HEK293 (cell line): ENCODE data around the gene ZNF451.

Source experiments
- CTCF ChIA-PET: fragments of 350-600 bp; formaldehyde crosslinking; extraction: SDS; loops from one replicate; lab custom pipeline; 2021; ENCODE audit warnings: antibody characterized with exemption; lab: Yijun Ruan, JAX
- POLR2A ChIA-PET: fragments of 300-600 bp; formaldehyde crosslinking; extraction: SDS; loops from one replicate; lab custom pipeline; 2020; ENCODE audit warnings: antibody characterized with exemption, inconsistent platforms; lab: Yijun Ruan, JAX
- H3K27ac ChIP-seq: fragments of 200-500 bp; sonication (Bioruptor generic); 2 replicates; pipeline ENCODE4 v1.5.1; 2014; ENCODE audit warnings: low read depth, low read length, control low read depth, inconsistent platforms; ENCODE audit errors: extremely low read depth
- H3K36me3 ChIP-seq, 2 experiments: fragments of 200-500 bp in 1 of 2; sonication (Bioruptor generic) in 1 of 2; 1 replicate in 1 of 2; 2 replicates in 1 of 2; pipeline ENCODE4 v1.5.1; 2014 to 2017; ENCODE audit warnings: inconsistent platforms in 2 of 2, low read length in 2 of 2; ENCODE audit not compliant: control insufficient read depth in 2 of 2, insufficient read depth in 1 of 2
- H3K4me1 ChIP-seq: fragments of 200-500 bp; sonication (Bioruptor generic); 2 replicates; pipeline ENCODE4 v1.5.1; 2014; ENCODE audit warnings: mild to moderate bottlenecking, low read length, inconsistent platforms; ENCODE audit not compliant: control insufficient read depth, insufficient read depth
- H3K4me3 ChIP-seq: 2 replicates; pipeline ENCODE4 v1.5.1; 2011; ENCODE audit warnings: low read depth, mild to moderate bottlenecking, control low read depth, low read length, moderate library complexity
- H3K9me3 ChIP-seq: fragments of 200-500 bp; sonication (Bioruptor generic); 2 replicates; pipeline ENCODE4 v1.5.1; 2014; ENCODE audit warnings: low read depth, low read length, inconsistent platforms; ENCODE audit not compliant: control insufficient read depth, insufficient read depth
- BCL6B ChIP-seq: fragments of 450-650 bp; formaldehyde crosslinking; IDR thresholded peaks from 2 replicates; pipeline ENCODE4 v1.5.1; 2017; ENCODE audit warnings: missing biosample characterization, missing genetic modification characterization
- GLIS2 ChIP-seq: fragments of 450-650 bp; formaldehyde crosslinking; IDR thresholded peaks from 2 replicates; pipeline ENCODE4 v1.5.1; 2016; ENCODE audit warnings: missing biosample characterization, missing genetic modification characterization
- IKZF3 ChIP-seq: fragments of 450-650 bp; IDR thresholded peaks from 2 replicates; pipeline ENCODE4 v1.5.0; 2018; ENCODE audit warnings: missing biosample characterization, mild to moderate bottlenecking, missing genetic modification characterization, moderate library complexity
- KLF17 ChIP-seq: fragments of 450-650 bp; formaldehyde crosslinking; IDR thresholded peaks from 2 replicates; pipeline ENCODE4 v1.5.1; 2016; ENCODE audit warnings: missing biosample characterization, missing genetic modification characterization
- OSR2 ChIP-seq: fragments of 450-650 bp; formaldehyde crosslinking; IDR thresholded peaks from 2 replicates; pipeline ENCODE4 v1.5.1; 2016; ENCODE audit warnings: missing biosample characterization, missing genetic modification characterization
- PATZ1 ChIP-seq: fragments of 450-650 bp; formaldehyde crosslinking; IDR thresholded peaks from 2 replicates; pipeline ENCODE4 v1.5.1; 2016; ENCODE audit warnings: missing biosample characterization, missing genetic modification characterization
- PRDM2 ChIP-seq: fragments of 450-650 bp; formaldehyde crosslinking; IDR thresholded peaks from 2 replicates; pipeline ENCODE4 v1.5.1; 2016; ENCODE audit warnings: missing biosample characterization, missing genetic modification characterization, borderline replicate concordance
- REPIN1 ChIP-seq: fragments of 450-650 bp; formaldehyde crosslinking; IDR thresholded peaks from 2 replicates; pipeline ENCODE4 v1.5.1; 2017; ENCODE audit warnings: missing biosample characterization, missing genetic modification characterization, low read depth
- ZBTB17 ChIP-seq: fragments of 450-650 bp; formaldehyde crosslinking; IDR thresholded peaks from 2 replicates; pipeline ENCODE4 v1.5.1; 2016; ENCODE audit warnings: missing biosample characterization, missing genetic modification characterization
- ZFP41 ChIP-seq: fragments of 450-650 bp; formaldehyde crosslinking; IDR thresholded peaks from 2 replicates; pipeline ENCODE4 v1.5.1; 2016; ENCODE audit warnings: missing biosample characterization, missing genetic modification characterization, borderline replicate concordance
- ZNF138 ChIP-seq: fragments of 450-650 bp; formaldehyde crosslinking; IDR thresholded peaks from 2 replicates; pipeline ENCODE4 v1.5.1; 2016; ENCODE audit warnings: missing biosample characterization, missing genetic modification characterization, borderline replicate concordance
- ZNF140 ChIP-seq: fragments of 450-650 bp; formaldehyde crosslinking; IDR thresholded peaks from 2 replicates; pipeline ENCODE4 v1.5.1; 2016; ENCODE audit warnings: missing biosample characterization, missing genetic modification characterization
- ZNF157 ChIP-seq: fragments of 450-650 bp; formaldehyde crosslinking; IDR thresholded peaks from 2 replicates; pipeline ENCODE4 v1.5.1; 2016; ENCODE audit warnings: missing biosample characterization, missing genetic modification characterization
- ZNF211 ChIP-seq: fragments of 450-650 bp; formaldehyde crosslinking; IDR thresholded peaks from 2 replicates; pipeline ENCODE4 v1.5.1; 2016; ENCODE audit warnings: low read depth, missing biosample characterization, missing genetic modification characterization
- ZNF274 ChIP-seq, 2 experiments: fragments of 200-500 bp in 1 of 2; fragments of 450-650 bp in 1 of 2; sonication (Bioruptor generic) in 1 of 2; formaldehyde crosslinking in 1 of 2; IDR thresholded peaks; 2 replicates each; pipeline versions ENCODE4 v1.5.1 to v1.6.1; 2014 to 2016; ENCODE audit warnings: borderline replicate concordance in 1 of 2, inconsistent platforms in 1 of 2, low read length in 1 of 2, missing biosample characterization in 1 of 2, missing genetic modification characterization in 1 of 2
- ZNF433 ChIP-seq: fragments of 450-650 bp; formaldehyde crosslinking; IDR thresholded peaks from 2 replicates; pipeline ENCODE4 v1.5.1; 2016; ENCODE audit warnings: missing biosample characterization, missing genetic modification characterization, low read depth
- ZNF555 ChIP-seq: fragments of 450-650 bp; formaldehyde crosslinking; conservative IDR thresholded peaks from 2 replicates; pipeline ENCODE4 v1.5.1; 2017; ENCODE audit warnings: missing biosample characterization, mild to moderate bottlenecking, missing genetic modification characterization, inconsistent platforms
- ZNF777 ChIP-seq: fragments of 450-650 bp; formaldehyde crosslinking; IDR thresholded peaks from 2 replicates; pipeline ENCODE4 v1.5.1; 2017; ENCODE audit warnings: missing biosample characterization, missing genetic modification characterization, borderline replicate concordance
- ZSCAN4 ChIP-seq: fragments of 450-650 bp; formaldehyde crosslinking; IDR thresholded peaks from 2 replicates; pipeline ENCODE4 v1.5.1; 2017; ENCODE audit warnings: missing biosample characterization, missing genetic modification characterization

ZNF451 gene

GRCh38 chr6:57135885-57136284 is 45.9 kb downstream of the ZNF451 start (continued):
- TF ChIP-seq PATZ1 = no peak
- TF ChIP-seq ZNF138 = no peak

GRCh38 chr6:57137350-57137749 is 47.4 kb downstream of the ZNF451 start:
- no peaks in the 10 kb centered on the region for H3K4me1 ChIP-seq
- ChIA-PET CTCF (interaction anchor here (0.6 kb wide), 3 partner anchors 24 to 616 kb away, joined by 3 to 6 read pairs (median 3); no protein-coding TSS in a partner anchor), POLR2A (no interaction called here)
- TF ChIP-seq GLIS2 (tag by site-specific recombination) (no peak), OSR2 (tag by site-specific recombination) (no peak), ZSCAN4 (tag by site-specific recombination) (no peak), ZNF433 (tag by site-specific recombination) (no peak), ZNF157 (tag by site-specific recombination) (no peak), ZNF140 (tag by site-specific recombination) (no peak), ZNF555 (tag by site-specific recombination) (no peak), ZNF274 (IDR thresholded peaks at IDR 0.05; ENCODE audit: low read length) (no peak), ZNF274 (tag by site-specific recombination; IDR thresholded peaks at IDR 0.05; ENCODE audit: borderline replicate concordance) (no peak), PRDM2 (tag by site-specific recombination) (no peak), ZBTB17 (tag by site-specific recombination) (no peak)
- H3K36me3 ChIP-seq = peaks cover 43 to 48% of the 10 kb centered on the region in 2 experiments
- H3K9me3 ChIP-seq = no peaks in the 10 kb centered on the region
- H3K4me3 ChIP-seq = no peak overlapping the region
- no peak overlapping the region for H3K27ac ChIP-seq

GRCh38 chr6:57138026-57138425 is 48.0 kb downstream of the ZNF451 start:
- CTCF ChIA-PET = no interaction called here
- peaks cover 46 to 51% of the 10 kb centered on the region in 2 experiments for H3K36me3 ChIP-seq
- TF ChIP-seq BCL6B (no peak), ZFP41 (tag by site-specific recombination) (no peak), ZNF777 (no peak), ZNF211 (tag by site-specific recombination) (no peak), REPIN1 (tag by site-specific recombination) (no peak), IKZF3 (tag by site-specific recombination) (no peak), KLF17 (tag by site-specific recombination) (no peak)

More at GRCh38 chr6:57138026-57138425, 48.0 kb downstream of the ZNF451 start:
- no peaks in the 10 kb centered on the region for H3K9me3 ChIP-seq
- no peaks in the 10 kb centered on the region for H3K4me1 ChIP-seq
- no peak overlapping the region for H3K27ac ChIP-seq
- POLR2A ChIA-PET = no interaction called here
- no peak overlapping the region for H3K4me3 ChIP-seq
